DOHH2 (cell line): ENCODE measurements around the gene ZNF536.

Source experiments
- H3F3A ChIP-seq: fragments of 200-600 bp; sonication (generic), shearing (Covaris generic); 2 replicates; pipeline ENCODE4 v1.6.0; 2016; ENCODE audit warnings: antibody characterized with exemption, mild to moderate bottlenecking; ENCODE audit not compliant: control insufficient read depth, insufficient read depth
- H3K27ac ChIP-seq: fragments of 200-600 bp; sonication (generic); 2 replicates; pipeline ENCODE4 v1.5.1; 2014; ENCODE audit warnings: low read depth, mild to moderate bottlenecking, low read length, moderate library complexity
- H3K27me3 ChIP-seq: fragments of 200-600 bp; sonication (generic); 2 replicates; pipeline ENCODE4 v1.6.1; 2014; ENCODE audit warnings: mild to moderate bottlenecking, low read length, mixed read lengths; ENCODE audit not compliant: control insufficient read depth
- H3K36me3 ChIP-seq: fragments of 200-600 bp; sonication (generic); 2 replicates; pipeline ENCODE4 v1.6.1; 2014; ENCODE audit warnings: mild to moderate bottlenecking, low read length, moderate library complexity, mixed read lengths; ENCODE audit not compliant: control insufficient read depth
- H3K4me1 ChIP-seq: fragments of 200-600 bp; sonication (generic); 2 replicates; pipeline ENCODE4 v1.6.1; 2014; ENCODE audit warnings: mild to moderate bottlenecking, low read length, mixed read lengths; ENCODE audit not compliant: control insufficient read depth
- H3K4me2 ChIP-seq: fragments of 200-600 bp; sonication (generic); 2 replicates; pipeline ENCODE4 v1.6.0; 2014; ENCODE audit warnings: mild to moderate bottlenecking, low read length, moderate library complexity
- H3K4me3 ChIP-seq: fragments of 200-600 bp; sonication (generic); 2 replicates; pipeline ENCODE4 v1.5.1; 2014; ENCODE audit warnings: mild to moderate bottlenecking, low read length, mixed read lengths
- H3K79me2 ChIP-seq: fragments of 200-600 bp; sonication (generic); 2 replicates; pipeline ENCODE4 v1.6.1; 2014; ENCODE audit warnings: mild to moderate bottlenecking, low read length, mixed read lengths; ENCODE audit not compliant: control insufficient read depth
- H3K9me2 ChIP-seq: fragments of 200-600 bp; sonication (generic); replicated peaks from 2 replicates; pipeline ENCODE4 v1.6.1; 2014; ENCODE audit warnings: mild to moderate bottlenecking, low read length, mixed read lengths; ENCODE audit not compliant: control insufficient read depth
- H3K9me3 ChIP-seq: fragments of 200-600 bp; sonication (generic); 2 replicates; pipeline ENCODE4 v1.6.1; 2014; ENCODE audit warnings: antibody characterized with exemption, low read length, mixed read lengths; ENCODE audit not compliant: control insufficient read depth, insufficient read depth
- H4K20me1 ChIP-seq: fragments of 200-600 bp; sonication (generic); 2 replicates; pipeline ENCODE4 v1.6.0; 2014; ENCODE audit warnings: low read depth, mild to moderate bottlenecking, antibody characterized with exemption, low read length, moderate library complexity; ENCODE audit not compliant: control insufficient read depth, insufficient read depth
- EZH2phosphoT487 ChIP-seq: fragments of 200-600 bp; sonication (generic); IDR thresholded peaks from 2 replicates; pipeline ENCODE4 v1.6.1; 2017; ENCODE audit warnings: borderline replicate concordance, mild to moderate bottlenecking, antibody characterized with exemption, low read length, moderate library complexity, mixed read lengths
- TF ChIP-seq, protein P1 (sequence below): fragments of 200-600 bp; sonication (generic); IDR thresholded peaks from one replicate; pipeline ENCODE4 v1.5.1; 2014; ENCODE audit warnings: antibody characterized with exemption, mild to moderate bottlenecking, low read depth, low read length; ENCODE audit not compliant: poor library complexity, severe bottlenecking

ZNF536 gene

DNA sequence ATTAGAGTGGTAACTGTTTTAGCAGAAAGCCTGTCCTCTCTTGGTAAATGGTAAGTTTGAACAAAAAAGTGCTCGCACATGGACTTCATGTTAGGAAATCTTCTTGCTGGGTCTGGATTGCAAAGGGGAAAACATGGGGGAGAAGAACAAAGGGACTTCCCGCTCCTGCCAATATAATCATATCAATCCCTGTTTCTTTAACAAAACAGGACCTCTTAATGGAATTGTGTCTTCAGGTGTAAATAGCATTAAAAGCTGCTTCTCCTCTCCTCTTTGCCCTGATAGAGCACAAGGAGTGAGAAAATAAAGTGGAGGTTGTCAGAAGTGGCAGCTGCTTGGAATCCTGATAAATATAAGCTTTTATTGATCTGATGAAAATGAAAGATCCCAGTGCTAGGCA lies 20.4 kb upstream of the ZNF536 start:
- H3K9me3 ChIP-seq, result no peaks in the 10 kb centered on the region
- no peak overlapping the region for H3K27ac ChIP-seq
- no peaks in the 10 kb centered on the region for H3K79me2 ChIP-seq
- H3K9me2 ChIP-seq, result no peaks in the 10 kb centered on the region
- no peaks in the 10 kb centered on the region for H3K36me3 ChIP-seq
- no peaks in the 10 kb centered on the region for H3F3A ChIP-seq
- no peak for TF ChIP-seq EZH2phosphoT487
- H3K4me2 ChIP-seq, result no peak overlapping the region
- H3K27me3 ChIP-seq, result no peaks in the 10 kb centered on the region
- no peaks in the 10 kb centered on the region for H3K4me1 ChIP-seq
- H4K20me1 ChIP-seq, result no peaks in the 10 kb centered on the region
- H3K4me3 ChIP-seq, result no peak overlapping the region

DNA sequence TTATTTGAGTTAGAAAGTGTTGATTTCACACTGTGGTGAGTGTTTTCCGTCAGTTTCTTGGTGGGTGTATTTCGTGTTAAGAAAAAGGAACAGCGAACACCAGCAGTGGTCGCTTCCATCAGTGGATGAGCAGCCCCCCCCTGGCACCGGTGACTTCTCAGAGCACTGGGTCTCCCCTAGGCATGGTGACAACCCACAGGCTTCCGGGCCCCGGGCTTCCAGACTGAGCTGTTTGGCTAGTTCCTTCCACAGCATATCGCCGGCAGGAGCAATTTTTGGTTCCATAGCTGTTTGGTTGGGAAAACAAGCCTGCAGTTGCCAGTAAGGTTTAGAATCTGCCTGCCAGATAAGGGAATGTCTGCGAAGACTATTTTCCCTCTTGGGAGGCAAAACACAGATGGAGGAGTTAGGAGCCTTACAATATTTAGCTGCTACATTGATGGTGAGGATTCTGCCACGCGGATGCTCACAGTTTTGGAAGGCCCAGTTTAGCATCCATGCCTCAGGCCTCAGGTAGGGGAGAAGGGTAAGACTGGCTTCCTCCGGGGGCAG lies 18.7 kb upstream of the ZNF536 start:
- no peak overlapping the region for H3K4me2 ChIP-seq
- no peaks in the 10 kb centered on the region for H3K4me1 ChIP-seq
- no peaks in the 10 kb centered on the region for H3F3A ChIP-seq
- no peaks in the 10 kb centered on the region for H4K20me1 ChIP-seq
- TF ChIP-seq, protein P1, sequence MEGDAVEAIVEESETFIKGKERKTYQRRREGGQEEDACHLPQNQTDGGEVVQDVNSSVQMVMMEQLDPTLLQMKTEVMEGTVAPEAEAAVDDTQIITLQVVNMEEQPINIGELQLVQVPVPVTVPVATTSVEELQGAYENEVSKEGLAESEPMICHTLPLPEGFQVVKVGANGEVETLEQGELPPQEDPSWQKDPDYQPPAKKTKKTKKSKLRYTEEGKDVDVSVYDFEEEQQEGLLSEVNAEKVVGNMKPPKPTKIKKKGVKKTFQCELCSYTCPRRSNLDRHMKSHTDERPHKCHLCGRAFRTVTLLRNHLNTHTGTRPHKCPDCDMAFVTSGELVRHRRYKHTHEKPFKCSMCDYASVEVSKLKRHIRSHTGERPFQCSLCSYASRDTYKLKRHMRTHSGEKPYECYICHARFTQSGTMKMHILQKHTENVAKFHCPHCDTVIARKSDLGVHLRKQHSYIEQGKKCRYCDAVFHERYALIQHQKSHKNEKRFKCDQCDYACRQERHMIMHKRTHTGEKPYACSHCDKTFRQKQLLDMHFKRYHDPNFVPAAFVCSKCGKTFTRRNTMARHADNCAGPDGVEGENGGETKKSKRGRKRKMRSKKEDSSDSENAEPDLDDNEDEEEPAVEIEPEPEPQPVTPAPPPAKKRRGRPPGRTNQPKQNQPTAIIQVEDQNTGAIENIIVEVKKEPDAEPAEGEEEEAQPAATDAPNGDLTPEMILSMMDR, result no peak
- TF ChIP-seq EZH2phosphoT487, result no peak
- H3K27ac ChIP-seq, result no peak overlapping the region
- no peaks in the 10 kb centered on the region for H3K36me3 ChIP-seq
- H3K4me3 ChIP-seq, result no peak overlapping the region
- no peaks in the 10 kb centered on the region for H3K27me3 ChIP-seq
- no peaks in the 10 kb centered on the region for H3K79me2 ChIP-seq
- H3K9me2 ChIP-seq, result no peaks in the 10 kb centered on the region
- no peaks in the 10 kb centered on the region for H3K9me3 ChIP-seq

DNA sequence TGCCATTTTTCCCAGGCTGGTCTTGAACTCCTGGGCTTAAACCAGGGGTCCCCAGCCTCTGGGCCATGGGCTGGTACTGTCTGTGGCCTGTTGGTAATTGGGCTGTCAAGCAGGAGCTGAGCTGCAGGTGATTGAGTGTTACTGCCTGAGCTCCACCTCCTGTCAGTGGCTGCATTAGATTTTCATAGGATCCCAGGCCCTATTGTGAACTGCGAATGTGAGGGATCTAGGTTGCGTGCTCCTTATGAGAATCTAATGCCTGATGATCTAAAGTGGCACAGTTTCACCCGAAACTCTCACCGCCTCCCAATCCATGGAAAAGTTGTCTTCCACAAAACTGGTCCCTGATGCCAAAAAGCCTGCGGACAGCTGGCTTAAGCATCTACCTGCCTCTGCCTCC lies 16.6 kb upstream of the ZNF536 start:
- Histone ChIP-seq H3K27me3 (no peaks in the 10 kb centered on the region), H3F3A (no peaks in the 10 kb centered on the region), H3K9me3 (no peaks in the 10 kb centered on the region), H3K36me3 (no peaks in the 10 kb centered on the region), H3K9me2 (no peaks in the 10 kb centered on the region), H3K27ac (no peak overlapping the region), H4K20me1 (no peaks in the 10 kb centered on the region), H3K4me3 (no peak overlapping the region), H3K4me1 (no peaks in the 10 kb centered on the region), H3K79me2 (no peaks in the 10 kb centered on the region), H3K4me2 (no peak overlapping the region)
- no peak for TF ChIP-seq EZH2phosphoT487
- TF ChIP-seq, protein P1, result no peak

DNA sequence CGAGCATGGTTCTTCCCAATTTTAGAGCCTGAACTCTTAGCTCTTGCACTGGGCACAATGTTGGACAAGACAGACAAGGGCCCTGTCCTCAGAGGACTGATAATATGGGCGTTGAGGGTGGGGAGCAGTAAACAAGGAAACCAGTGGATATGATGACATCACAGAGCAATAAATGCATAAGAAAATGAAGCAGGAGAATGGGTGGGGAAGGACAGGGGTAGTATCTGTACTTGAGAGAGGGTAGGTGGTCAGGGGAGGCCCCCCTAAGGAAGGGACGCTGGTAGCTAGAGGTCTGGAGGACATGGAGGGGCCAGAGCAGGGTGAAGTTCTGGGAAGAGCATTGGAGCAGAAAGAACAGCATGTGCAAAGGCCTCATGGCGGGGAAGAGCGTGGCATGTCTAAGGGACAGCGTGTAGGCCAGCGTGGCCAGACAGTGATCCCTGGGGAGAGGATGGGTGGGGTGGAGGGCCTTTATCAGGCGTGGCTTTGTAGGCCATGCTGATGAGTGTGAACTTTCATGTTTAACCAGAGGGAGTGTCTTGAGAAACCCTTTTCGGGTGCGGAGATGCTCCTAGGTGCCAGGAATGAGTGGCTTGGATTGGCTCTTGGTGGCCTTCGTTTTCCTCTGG lies 15.1 kb upstream of the ZNF536 start:
- Histone ChIP-seq H3K79me2 (no peaks in the 10 kb centered on the region), H3F3A (no peaks in the 10 kb centered on the region), H3K4me3 (no peak overlapping the region), H3K9me3 (no peaks in the 10 kb centered on the region), H3K4me2 (no peak overlapping the region), H3K27me3 (no peaks in the 10 kb centered on the region), H3K9me2 (no peaks in the 10 kb centered on the region), H3K36me3 (no peaks in the 10 kb centered on the region), H3K4me1 (no peaks in the 10 kb centered on the region), H3K27ac (no peak overlapping the region), H4K20me1 (no peaks in the 10 kb centered on the region)
- TF ChIP-seq, protein P1, result no peak
- no peak for TF ChIP-seq EZH2phosphoT487
